NCI-H82 (cell line): ENCODE data around the gene NMNAT2.
A peak's percentile ranks its signal among the peaks of the same experiment; 100 is the strongest.

Experiments used
- DNase-seq: peaks from one replicate; lab custom pipeline; 2025; lab: John Stamatoyannopoulos, UW

Gene NMNAT2

GRCh38 chr1:183365676-183366075 lies 52.5 kb downstream of the NMNAT2 start:
- no peak for DNase-seq

DNA sequence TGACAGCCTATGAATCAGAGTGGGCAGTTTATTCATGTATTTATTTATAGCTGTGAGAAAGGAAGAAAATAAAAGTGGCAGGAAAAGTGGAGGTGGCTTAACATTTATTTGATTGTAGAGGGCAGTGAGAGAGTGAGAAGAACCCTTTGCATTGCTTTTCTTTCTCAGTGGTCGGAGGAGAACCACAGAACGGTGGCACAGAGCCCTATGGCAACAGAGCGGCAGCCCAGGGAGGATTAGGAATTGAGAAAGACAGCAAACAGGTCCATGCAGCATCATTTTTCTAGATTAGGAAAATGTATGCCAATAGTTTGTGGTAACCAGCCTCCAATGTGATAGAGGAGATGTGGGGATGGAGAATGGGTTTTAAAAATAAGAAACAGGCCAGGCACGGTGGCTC lies 53.1 kb downstream of the NMNAT2 start:
- DNase-seq = no peak

DNA sequence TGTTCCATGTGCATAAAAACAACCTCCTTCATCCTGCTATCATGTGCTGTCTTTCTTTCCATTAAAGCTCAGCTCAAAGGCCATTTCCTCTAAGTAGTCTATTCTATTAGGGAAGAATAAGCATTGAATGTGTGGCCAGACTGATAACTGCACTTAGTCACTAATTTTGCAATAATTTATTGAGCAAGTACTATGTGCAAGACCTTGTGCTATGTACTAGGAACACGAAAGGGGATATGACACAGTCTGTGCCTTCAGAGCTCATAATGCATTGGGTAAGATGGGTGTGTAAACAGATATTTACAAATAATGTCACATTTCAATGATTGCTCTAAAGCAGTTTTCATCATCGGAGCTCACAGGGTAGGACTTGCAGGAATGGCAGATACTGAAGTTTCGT lies 54.2 kb downstream of the NMNAT2 start:
- DNase-seq = no peak

DNA sequence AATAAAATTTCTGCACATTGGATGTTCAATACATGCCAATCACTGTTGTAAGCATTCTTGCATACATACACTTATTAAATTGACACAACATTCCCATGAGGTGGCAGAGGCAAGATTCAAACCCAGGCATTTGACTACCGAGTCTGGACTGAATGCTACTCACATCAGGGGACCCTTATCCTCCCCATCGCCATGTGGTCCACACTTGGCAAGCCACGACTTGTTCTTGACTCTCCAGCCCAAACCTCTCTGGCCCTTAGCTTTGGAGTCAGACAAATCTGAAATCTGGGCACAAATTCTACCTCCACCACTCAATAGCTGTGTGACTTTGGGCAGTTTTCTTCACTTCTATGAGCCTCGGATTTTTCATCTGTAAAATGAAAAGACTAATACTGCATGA lies 57.1 kb downstream of the NMNAT2 start:
- no peak for DNase-seq

- no peak for DNase-seq
These were observed 57.7 kb downstream of the NMNAT2 start for GRCh38 chr1:183360473-183360872.

GRCh38 chr1:183356534-183357182 lies 61.5 kb downstream of the NMNAT2 start:
- DNase-seq = no peak

GRCh38 chr1:183355797-183356196 lies 62.4 kb downstream of the NMNAT2 start:
- no peak for DNase-seq

DNA sequence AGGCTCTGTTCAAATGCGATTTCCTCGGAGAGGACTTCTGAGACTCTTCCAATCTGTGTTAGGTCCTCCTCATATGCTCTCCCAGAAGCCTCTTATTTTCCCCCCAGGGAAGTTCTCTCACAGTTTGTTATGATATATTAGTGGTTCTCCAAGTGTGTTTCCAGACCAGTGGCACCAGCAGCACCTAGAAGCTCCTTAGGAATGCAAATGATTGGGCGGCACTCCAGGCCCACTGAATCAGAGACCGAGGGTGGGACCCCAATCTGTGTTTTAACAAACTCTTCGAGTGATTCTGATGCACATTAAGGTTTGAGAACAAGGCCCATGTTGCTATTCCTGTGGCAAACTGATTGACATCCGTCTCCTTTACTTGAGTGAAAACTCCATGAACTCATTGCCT lies 63.0 kb downstream of the NMNAT2 start:
- DNase-seq = no peak

GRCh38 chr1:183353597-183353996 lies 64.6 kb downstream of the NMNAT2 start:
- no peak for DNase-seq

- DNase-seq = no peak
These were observed 68.9 kb downstream of the NMNAT2 start for GRCh38 chr1:183349201-183349711.

DNA sequence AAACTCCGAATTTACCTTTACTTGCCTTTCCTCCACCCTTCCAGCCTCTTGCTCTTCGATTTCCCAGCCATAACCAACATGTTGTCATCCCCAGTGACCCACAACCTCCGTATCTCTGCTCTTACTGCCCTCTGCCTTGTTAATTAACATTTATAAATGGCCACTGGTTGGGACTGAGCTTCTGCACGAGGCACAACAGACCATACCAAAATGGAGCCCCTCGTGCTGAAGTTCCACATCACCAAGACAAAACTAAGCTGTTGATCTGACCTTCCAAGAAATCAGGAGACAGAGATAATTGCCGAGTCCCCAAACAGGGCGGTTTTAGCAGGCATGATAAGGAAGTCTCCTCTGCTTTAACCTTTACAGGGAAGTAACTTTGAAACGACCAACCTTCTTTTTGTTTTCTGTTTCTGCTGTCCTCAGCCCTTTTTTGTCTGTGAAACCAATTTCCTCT lies 71.9 kb downstream of the NMNAT2 start:
- DNase-seq = no peak

DNA sequence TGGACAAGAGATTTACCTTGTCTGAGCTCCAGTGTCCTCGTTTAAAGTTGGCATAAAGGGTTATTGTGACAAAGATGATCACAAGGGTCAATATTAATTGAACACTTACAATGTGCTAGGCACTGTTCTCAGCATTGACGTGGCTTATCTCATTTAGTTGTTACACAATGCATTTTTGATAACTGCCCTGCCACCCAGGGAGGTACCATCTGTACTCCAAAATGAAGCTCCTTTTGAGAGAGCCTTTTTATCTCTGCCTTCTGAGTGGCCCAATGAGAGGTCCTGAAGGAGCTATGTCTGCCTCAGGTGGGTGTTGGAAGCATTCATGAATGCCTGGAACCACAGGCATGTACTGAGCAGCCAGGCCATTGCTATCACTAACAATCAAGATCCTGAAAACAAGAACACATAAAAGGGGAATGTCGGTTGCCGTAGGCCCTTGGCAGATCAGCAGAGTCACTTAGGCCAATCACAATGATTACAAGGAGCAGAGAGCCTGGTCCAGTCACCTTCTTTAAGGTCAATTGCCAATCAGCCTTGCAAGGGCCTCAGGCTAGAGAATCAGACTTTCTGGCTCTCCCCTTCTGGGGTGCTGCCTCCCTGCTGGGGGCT lies 78.5 kb downstream of the NMNAT2 start:
- no peak for DNase-seq

- no peak for DNase-seq
These were observed 87.0 kb downstream of the NMNAT2 start for GRCh38 chr1:183331091-183331742.

DNA sequence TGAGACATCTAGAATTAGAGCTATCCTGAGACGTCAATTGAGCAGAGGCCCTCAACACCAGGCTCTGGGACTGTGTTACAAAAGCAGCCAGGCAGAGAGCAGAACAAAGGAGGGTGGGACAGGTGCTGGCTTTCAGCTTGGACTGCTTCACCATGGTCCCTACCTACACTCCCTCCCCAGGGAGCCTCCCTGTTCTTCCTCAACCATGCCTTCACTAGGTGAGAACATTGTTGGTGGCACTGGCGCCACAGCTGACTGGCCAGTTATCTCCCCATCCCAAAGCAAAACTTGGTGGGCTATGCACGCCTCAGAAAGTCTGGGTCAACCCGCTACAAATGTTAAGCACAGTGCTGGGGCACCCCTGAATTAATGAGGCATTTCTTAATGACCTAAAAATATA lies 87.8 kb downstream of the NMNAT2 start:
- DNase-seq = no peak

DNA sequence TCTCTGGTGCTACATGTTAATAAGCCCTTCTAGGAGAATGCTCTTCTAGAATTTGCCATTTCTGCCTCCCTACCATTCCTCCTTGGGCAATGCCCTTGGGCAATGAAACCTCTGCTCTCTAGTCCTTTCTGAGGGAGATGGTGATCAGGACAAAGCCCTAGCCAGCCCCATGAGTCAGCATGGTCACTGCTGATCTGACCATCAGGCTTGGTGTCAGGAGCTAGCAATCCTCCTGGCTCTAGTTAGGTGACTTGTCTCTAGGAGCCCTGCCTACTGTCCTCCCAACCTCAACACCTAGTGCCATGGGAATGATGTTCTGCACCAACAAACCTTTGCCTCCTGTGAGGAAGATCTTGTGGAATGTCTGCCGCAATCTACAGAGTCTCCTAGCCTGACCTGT lies 89.8 kb downstream of the NMNAT2 start:
- DNase-seq = no peak

GRCh38 chr1:183327434-183328290 lies 90.5 kb downstream of the NMNAT2 start:
- DNase-seq = no peak

DNA sequence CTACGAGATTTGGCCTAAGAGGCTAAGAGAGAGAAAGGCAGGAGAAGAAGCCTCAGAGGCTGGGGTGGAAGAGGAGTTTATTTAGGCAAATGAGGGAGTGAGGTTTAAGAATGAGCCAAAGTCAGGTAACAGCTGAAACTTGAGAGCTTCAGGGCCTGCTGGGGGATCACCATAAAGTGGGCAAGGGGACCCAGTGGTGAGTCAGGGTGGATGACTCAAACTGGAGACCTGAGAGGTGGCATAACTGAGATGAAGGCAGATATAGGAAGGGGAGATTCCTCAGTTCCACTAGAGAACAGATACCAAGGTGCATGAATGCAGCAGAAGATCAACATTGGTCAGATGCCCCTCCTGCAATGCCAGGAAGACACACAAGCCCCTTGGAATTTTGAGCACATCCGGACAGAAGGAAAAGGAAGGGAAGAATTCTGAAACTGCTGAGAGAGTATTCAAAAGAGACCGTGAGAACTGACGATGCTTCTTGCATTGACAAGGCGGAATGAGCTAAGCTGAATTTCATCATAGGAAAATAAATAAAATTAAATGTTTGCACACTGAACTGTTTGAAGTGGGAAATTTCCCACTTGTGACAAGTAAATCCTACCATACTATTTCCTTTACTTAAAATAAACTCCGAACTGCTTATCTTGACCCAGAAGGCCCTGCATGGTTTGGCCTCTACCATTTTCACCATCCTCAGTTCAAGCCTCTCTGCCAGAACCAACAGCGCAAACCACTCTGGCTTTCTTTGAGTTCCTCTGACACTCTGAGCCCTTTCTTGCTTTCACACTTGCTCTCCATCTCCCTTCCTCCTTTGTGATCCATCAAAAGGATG lies 94.1 kb downstream of the NMNAT2 start:
- DNase-seq = no peak

GRCh38 chr1:183319606-183320005 lies 98.6 kb downstream of the NMNAT2 start:
- DNase-seq = no peak

DNA sequence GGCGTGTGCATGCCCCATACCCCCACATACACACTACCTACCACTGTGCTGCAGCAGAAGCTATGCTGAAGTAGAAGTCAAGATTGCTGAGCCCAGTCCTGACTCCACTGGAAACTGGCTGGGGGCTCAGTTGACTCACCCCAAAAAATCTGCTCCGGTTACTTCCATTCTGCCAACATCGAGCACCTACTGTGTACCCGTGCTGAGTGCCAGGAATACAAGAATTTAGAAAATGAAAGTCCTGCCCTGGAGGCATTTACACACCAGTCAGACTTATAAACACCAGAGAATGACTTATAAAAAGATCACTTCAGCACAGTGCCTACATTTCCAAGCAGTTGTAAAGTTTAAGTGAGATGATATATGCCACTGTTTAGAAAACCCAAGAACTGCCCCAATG lies 99.1 kb downstream of the NMNAT2 start:
- DNase-seq = no peak

- peak; percentile 20 for DNase-seq
These were observed 99.7 kb downstream of the NMNAT2 start for GRCh38 chr1:183318433-183318832.

- no peak for DNase-seq
These were observed 102.0 kb downstream of the NMNAT2 start for GRCh38 chr1:183315991-183316758.
